Colonic mucosa (tissue), 4 donors: Measurements from ENCODE around the gene HRH2. TPM values are rescaled to one million over a fixed set of nuclear protein-coding genes. Genes with fewer than 3 reads are reported as not detected.

ENCODE experiments used
- DNase-seq: peaks from one replicate; pipeline ENCODE4 v3.0.0-alpha.2; 2020
- H3K27ac ChIP-seq: fragments of 200-600 bp; one replicate; pipeline ENCODE4 v1.8.0; 2021
- H3K27me3 ChIP-seq: fragments of 200-600 bp; one replicate; pipeline ENCODE4 v1.8.0; 2021
- H3K36me3 ChIP-seq: fragments of 200-600 bp; one replicate; pipeline ENCODE4 v1.8.0; 2021
- H3K4me1 ChIP-seq: fragments of 200-600 bp; one replicate; pipeline ENCODE4 v1.8.0; 2021; ENCODE audit warnings: mild to moderate bottlenecking
- H3K4me3 ChIP-seq: fragments of 200-600 bp; one replicate; pipeline ENCODE4 v1.8.0; 2021
- H3K9ac ChIP-seq, 2 donors: one replicate each; pipeline ENCODE4 v1.7.0; 2013; ENCODE audit warnings: control low read depth in 2 of 2, low read depth in 2 of 2, low read length in 2 of 2
- H3K9me3 ChIP-seq: fragments of 200-600 bp; one replicate; pipeline ENCODE4 v1.8.0; 2021
- CTCF ChIP-seq: fragments of 200-600 bp; IDR thresholded peaks from one replicate; pipeline ENCODE4 v1.8.0; 2022; ENCODE audit warnings: antibody characterized with exemption, mild to moderate bottlenecking
- intact Hi-C: fragments of 100-400 bp; cut with DNase I; formaldehyde crosslinking; loops from one replicate; pipeline ENCODE4 v1.14.1; 2022
- total RNA-seq, 2 donors: library from RNA; stranded (reverse); fragmentation: NEBNext Ultra II Directional in 1 of 2; extraction: Animal tissue kit (Norgen Biotek cat#: 25700) in 1 of 2; gene quantifications; one replicate each; pipeline ENCODE4 v1.2.1, GENCODE V29; 2021
- donor health status: healthy.
- donor health status: DM: no; HTN: no; CAD: no.
- donor health status: DM: no; HTN: no; CAD: no.

The HRH2 gene
- total RNA-seq, 2 donors from 2014 or later: 0.30 to 0.82 TPM

GRCh38 chr5:175731756-175732465 lies 74.0 kb downstream of the HRH2 start:
- Histone ChIP-seq H3K4me3 (no peak overlapping the region), H3K4me1 (no peaks in the 10 kb centered on the region), H3K9me3 (no peaks in the 10 kb centered on the region), H3K27ac (no peak overlapping the region), H3K27me3 (peaks cover 4% of the 10 kb centered on the region), H3K9ac (no peak overlapping the region), H3K36me3 (no peaks in the 10 kb centered on the region)
- TF ChIP-seq CTCF: no peak
- no peak for DNase-seq
- intact Hi-C loops: loop anchor here (10.0 kb wide), 1 partner anchor 153 kb away; no protein-coding TSS in a partner anchor

- no peak overlapping the region for H3K9ac ChIP-seq
- no peak overlapping the region for H3K4me3 ChIP-seq
- no peak for DNase-seq
- intact Hi-C loops: loop anchor here (10.0 kb wide), 1 partner anchor 152 kb away; no protein-coding TSS in a partner anchor
- H3K27me3 ChIP-seq: peaks cover 4% of the 10 kb centered on the region
- no peaks in the 10 kb centered on the region for H3K4me1 ChIP-seq
- TF ChIP-seq CTCF: no peak
- no peak overlapping the region for H3K27ac ChIP-seq
- H3K36me3 ChIP-seq: no peaks in the 10 kb centered on the region
- no peaks in the 10 kb centered on the region for H3K9me3 ChIP-seq
These were observed 75.1 kb downstream of the HRH2 start for GRCh38 chr5:175733017-175733416.

GRCh38 chr5:175734016-175734415 lies 76.1 kb downstream of the HRH2 start:
- no peaks in the 10 kb centered on the region for H3K27me3 ChIP-seq
- no peaks in the 10 kb centered on the region for H3K36me3 ChIP-seq
- no peak overlapping the region for H3K27ac ChIP-seq
- no peaks in the 10 kb centered on the region for H3K4me1 ChIP-seq
- DNase-seq: no peak
- H3K9ac ChIP-seq: no peak overlapping the region
- H3K4me3 ChIP-seq: no peak overlapping the region
- no peaks in the 10 kb centered on the region for H3K9me3 ChIP-seq
- TF ChIP-seq CTCF: no peak
- intact Hi-C loops: loop anchor here (10.0 kb wide), 1 partner anchor 151 kb away; no protein-coding TSS in a partner anchor

- no peaks in the 10 kb centered on the region for H3K9me3 ChIP-seq
- H3K4me1 ChIP-seq: no peaks in the 10 kb centered on the region
- intact Hi-C loops: loop anchor here (10.0 kb wide), 1 partner anchor 150 kb away; no protein-coding TSS in a partner anchor
- no peaks in the 10 kb centered on the region for H3K36me3 ChIP-seq
- no peak overlapping the region for H3K4me3 ChIP-seq
- no peaks in the 10 kb centered on the region for H3K27me3 ChIP-seq
- no peak overlapping the region for H3K27ac ChIP-seq
- no peak for TF ChIP-seq CTCF
- H3K9ac ChIP-seq: no peak overlapping the region
- DNase-seq: no peak
These were observed 76.6 kb downstream of the HRH2 start for GRCh38 chr5:175734501-175734900.

- no peak for TF ChIP-seq CTCF
- no peaks in the 10 kb centered on the region for H3K4me1 ChIP-seq
- no peaks in the 10 kb centered on the region for H3K9me3 ChIP-seq
- no peak for DNase-seq
- no peaks in the 10 kb centered on the region for H3K36me3 ChIP-seq
- no peak overlapping the region for H3K9ac ChIP-seq
- H3K4me3 ChIP-seq: no peak overlapping the region
- intact Hi-C loops: loop anchor here (10.0 kb wide), 1 partner anchor 149 kb away; no protein-coding TSS in a partner anchor
- H3K27ac ChIP-seq: no peak overlapping the region
- no peaks in the 10 kb centered on the region for H3K27me3 ChIP-seq
These were observed 77.8 kb downstream of the HRH2 start for GRCh38 chr5:175735701-175736100.
